ENCODE measurements around the gene MDH2.
"Not testable (repeated sequence)": the region's sequence is repeated elsewhere in the genome, so short reads cannot be mapped to it uniquely, and the experiment has no call there.

MDH2 gene

GRCh38 chr7:76047811-76048667 lies at the start of gene MDH2, which contains the start of gene STYXL1:
TSS of gene MDH2 (plus strand) at chr7:76048106. CDS start at chr7:76048161, 55 bp downstream.
TSS of gene STYXL1 (minus strand) at chr7:76048000. CDS start at chr7:76030523, 17,477 bp downstream.
- DNase-seq: peak; percentile 95 to 97

- DNase-seq: no peak
These were observed 47.3 kb upstream of the MDH2 start for GRCh38 chr7:76000566-76000965.

GRCh38 chr7:76002139-76002538 lies 45.8 kb upstream of the MDH2 start:
- no peak for DNase-seq

GRCh38 chr7:76002822-76003221 lies 45.1 kb upstream of the MDH2 start:
- DNase-seq: no peak

GRCh38 chr7:76003351-76003750 lies 44.6 kb upstream of the MDH2 start:
- no peak for DNase-seq

GRCh38 chr7:76005004-76005403 lies 42.9 kb upstream of the MDH2 start:
- DNase-seq: not testable (repeated sequence)

DNA sequence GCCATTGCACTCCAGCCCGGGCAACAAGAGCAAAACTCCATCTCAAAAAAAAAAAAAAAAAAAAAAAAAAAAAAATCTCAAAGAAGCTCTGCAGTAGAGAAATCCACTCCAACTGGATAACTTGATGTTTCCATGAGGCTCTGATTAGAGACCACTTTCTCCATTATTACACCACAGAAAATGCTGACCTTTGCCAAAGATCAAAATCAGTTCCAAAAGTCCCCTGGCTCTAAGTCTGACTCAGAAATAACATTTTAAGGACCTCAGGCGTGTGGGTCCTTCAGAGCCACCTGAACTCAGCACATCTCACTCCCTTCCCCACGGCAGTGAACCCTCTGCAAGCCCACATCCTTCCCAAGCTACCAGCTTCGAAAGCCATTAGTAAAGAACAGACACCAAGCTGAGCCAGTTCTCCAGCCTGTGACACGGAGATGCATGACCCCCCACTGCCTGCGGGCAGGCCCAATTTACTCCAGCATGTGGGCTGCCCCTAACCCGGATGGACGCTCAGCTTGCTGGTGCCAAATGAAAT lies 39.7 kb upstream of the MDH2 start:
- DNase-seq: no peak

DNA sequence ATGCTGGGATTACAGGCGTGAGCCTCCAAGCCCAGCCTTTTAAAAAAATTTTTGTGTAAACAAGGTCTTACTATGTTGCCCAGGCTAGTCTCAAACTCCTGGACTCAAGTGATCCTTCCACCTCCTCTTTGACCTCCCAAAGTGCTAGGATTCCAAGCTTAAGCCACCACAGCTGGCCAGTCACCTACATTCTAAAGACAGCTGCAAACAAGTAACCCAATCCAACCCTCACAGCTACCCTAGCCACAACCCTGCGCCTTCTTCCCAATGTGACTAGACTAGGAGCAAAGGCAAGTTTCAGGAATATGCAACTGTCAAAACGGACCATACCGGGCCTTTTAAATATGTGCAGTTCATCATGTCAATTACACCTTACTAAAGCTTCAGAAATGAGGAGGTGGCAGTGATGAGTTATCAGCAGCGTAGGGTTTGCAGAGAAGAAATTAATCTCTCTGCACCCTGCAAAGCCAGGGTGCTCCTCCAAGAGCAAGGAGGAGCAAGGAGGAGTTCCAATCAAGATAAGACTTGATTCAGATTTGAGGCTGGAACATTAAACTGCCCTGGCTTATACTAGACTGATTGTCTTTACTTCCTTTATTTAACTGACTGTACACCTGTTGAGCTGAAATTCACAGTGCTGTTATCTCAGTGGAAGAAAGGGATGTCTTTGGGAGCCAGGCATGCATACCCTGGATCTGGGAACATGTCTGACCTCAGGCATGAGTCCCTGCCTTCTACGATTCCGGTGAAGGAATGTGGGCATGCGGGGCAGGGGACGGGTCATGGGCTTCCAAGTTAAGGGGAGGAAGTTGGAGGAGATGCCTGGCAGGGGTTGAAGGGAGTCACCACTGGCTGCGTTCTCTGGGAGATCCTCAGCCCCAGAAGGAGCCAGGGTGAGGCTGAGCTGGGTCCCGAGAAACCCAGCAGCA lies 38.0 kb upstream of the MDH2 start:
- DNase-seq: no peak

DNA sequence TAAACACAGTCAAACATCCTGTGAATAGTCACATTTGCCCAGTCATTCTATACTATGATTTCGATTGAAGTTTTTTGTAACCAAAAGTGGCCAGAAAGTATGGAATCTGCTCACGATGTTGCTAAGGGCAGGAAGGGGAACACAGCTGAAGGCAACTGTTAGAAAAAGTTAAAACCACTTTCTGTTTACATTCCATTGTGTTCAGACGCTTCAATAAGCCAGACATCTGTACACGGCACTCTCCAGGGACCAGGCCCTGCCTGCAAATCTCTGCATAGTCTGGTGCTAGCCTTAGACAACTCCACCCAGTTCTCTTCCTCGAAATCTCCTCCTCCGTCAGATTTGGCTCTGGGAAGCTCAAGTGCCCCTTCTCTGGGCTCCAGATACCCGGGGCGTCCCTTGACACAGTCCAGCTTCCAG lies 36.5 kb upstream of the MDH2 start:
- no peak for DNase-seq

DNA sequence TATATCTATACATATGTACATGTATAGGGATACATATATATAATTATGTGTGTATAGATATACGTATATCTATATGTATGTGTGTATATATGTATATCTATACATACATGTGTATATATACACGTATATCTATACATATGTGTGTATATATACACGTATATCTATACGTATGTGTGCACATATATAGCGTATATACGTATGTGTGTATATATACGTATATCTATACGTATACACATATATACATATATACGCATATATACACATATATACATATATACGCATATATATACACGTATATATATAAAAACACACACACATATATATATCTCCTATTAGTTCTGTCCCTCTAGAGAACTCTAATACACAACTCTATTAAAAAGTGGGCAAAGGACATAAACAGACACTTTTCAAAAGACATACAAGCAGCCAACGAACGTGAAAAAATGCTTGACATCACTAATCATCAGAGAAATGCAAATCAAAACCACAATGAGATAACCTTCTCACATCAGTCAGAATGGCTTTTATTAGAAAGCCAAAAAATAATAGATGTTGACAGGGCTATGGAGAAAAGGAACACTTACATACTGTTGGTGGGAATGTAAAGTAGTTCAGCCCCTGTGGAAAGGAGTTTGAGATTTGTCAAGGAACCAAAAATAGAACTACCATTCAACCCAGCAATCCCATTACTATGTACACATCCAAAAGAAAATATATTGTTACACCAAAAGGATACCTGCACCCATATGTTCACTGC lies 31.5 kb upstream of the MDH2 start:
- DNase-seq: no peak

GRCh38 chr7:76018520-76018919 lies 29.4 kb upstream of the MDH2 start:
- not testable (repeated sequence) for DNase-seq

DNA sequence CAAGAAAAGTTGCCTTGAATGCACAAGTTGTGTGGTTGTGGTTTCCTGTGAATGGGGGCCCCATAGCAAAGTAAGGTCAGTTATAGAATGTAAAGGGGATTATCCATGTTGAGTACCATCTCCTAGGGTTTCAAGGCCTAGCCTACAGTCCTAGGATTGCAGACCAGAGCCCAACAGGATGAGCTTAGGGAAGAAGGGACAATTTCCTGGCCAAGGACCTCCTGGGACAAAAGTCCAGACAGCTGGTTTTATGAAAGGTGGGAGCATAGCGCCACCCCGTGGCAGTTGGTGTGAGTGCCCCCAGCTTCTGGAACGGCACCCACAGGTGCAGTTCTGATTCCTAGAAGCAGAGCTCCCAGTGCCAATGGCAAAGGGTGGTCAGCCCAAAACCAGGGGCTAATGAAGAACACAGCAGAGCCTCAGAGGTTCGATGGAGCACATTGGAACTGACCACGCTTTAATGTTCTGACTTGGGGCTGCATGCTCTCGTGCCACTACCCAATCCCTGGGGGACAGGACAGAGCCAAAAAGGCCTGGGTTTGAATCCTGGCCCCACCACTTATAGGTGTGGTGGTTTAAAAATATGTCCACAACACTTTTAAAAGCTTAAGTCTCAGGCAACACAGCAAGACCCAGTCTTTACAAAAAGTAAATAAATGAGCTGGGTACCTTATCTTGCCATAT lies 27.7 kb upstream of the MDH2 start:
- DNase-seq: peak; percentile 43 to 88

- no peak for DNase-seq
These were observed 25.7 kb upstream of the MDH2 start for GRCh38 chr7:76022026-76022780.

DNA sequence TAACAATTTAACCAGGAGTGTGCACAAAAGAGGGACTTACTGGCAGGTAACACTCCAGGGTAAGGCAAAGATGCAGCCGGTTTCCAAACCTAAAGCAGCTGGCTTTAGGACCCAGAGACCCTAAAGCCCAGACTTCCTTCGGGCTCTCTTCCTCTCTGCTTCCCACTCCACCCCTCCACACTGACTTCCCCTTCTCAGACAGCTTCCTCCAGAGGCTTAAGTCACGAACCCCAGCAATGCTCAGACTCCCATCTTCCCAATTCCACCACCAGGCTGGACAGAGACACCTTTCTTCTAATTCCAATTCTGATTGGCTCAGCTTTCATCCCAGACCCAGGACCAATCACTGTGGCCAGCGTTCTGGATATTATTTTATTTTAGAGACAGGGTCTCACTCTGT lies 24.9 kb upstream of the MDH2 start:
- peak; percentile 79 to 83 for DNase-seq

DNA sequence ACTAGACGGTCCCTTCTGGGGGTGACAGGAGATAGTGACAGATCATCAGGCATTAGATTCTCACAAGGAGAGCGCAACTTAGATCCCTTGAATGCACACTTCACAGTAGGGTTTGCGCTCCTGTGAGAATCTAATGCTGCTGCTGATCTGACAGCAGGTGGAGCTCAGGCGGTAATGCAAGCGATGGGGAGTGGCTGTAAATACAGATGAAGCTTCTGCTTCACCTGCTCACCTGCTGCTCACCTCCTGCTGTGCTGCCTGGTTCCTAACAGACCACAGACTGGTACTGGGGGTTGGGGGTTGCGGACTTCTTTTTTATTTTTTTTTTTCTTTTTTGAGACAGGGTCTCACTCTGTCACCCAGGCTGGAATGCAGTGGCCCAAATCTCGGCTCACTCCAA lies 18.2 kb upstream of the MDH2 start:
- not testable (repeated sequence) for DNase-seq

DNA sequence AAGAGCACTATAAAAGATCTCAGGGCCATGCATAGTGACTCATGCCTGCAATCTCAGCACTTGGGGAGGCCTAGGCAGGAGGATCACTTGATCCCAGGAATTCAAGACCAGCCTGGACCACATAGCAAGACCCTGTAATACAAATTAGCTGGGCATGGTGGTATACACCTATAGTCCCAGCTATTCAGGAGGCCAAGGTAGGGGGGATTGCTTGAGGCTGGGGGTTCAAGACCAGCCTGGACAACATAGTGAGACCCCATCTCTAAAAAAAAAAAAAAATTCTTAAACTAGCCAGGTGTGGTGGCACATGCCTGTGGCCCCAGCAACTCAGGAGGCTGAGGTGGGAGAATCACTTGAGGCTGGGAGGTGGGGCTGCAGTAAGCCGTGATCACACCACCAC lies 15.9 kb upstream of the MDH2 start:
- DNase-seq: no peak

DNA sequence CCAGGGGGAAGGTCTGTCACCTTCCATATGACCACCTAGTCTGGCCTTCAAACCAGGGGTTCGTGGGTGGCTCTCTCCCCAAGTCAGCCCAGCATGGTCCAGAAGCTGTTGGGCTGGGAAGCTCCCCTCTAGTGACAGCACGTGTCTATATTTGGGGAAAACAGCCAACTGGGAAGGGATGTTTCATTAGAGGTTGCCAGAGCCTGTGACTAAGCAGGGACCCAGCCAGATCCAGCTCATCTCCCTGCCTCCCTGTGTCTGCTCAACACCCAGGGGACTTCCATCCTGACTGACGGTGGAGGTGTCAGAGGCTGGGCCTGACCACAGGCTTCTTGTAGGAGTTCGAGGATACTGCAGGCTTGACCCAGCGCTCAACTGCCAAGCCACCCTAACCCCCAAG lies 10.6 kb upstream of the MDH2 start:
- no peak for DNase-seq

- DNase-seq: no peak
These were observed 7.8 kb upstream of the MDH2 start for GRCh38 chr7:76040126-76040525.

DNA sequence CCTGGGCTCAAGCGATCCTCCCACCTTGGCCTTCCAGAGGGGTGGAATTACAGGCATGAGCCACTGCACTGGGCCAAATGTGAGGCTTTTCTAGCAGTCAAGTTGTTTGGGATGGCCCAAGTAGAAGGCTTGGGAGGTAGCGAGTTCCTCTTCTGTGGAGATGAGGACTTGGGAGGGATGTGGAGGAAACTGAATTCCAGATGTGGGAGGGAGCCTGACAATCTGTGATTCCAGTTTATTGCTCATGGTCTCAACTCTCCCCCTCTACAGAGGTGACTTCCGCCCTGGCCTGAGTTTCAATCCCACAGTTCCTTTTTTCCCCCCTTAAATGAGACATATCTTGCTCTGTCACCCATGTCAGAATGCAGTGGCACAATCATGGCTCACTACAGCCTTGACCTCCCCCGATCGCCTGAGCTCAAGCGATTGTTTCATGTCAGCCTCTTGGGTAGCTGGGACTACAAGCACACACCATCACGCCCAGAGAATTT lies 3.5 kb upstream of the MDH2 start:
- peak; percentile 12 to 52 for DNase-seq

GRCh38 chr7:76047305-76047810 lies 548 bp upstream of the MDH2 start:
- DNase-seq: peak in 1 of 2 donors; percentile 43

DNA sequence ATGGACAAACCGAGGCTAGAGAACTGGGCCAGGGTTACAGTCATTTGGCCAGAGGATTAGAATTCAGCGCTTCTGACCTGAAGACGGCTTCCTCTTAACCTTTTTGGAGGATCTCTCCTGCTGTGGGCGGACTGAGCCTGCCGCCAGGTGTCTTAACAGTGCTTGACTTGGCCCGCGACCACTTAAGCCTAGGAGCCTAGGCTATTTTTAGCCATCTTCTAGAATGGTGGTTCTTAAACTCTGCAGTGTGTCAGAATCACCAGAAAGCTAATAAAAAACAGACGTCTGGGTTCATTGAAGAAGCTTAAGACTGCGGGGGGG lies 722 bp downstream of the MDH2 start:
- DNase-seq: no peak
